ENCODE results near the gene DBF4B. TPM values are rescaled to one million over a fixed set of nuclear protein-coding genes. Genes with fewer than 3 reads are reported as not detected.

Gene DBF4B
- total and polyA plus RNA-seq, 12 donors: 2.2 to 8.0 (median 4.0) TPM

DNA sequence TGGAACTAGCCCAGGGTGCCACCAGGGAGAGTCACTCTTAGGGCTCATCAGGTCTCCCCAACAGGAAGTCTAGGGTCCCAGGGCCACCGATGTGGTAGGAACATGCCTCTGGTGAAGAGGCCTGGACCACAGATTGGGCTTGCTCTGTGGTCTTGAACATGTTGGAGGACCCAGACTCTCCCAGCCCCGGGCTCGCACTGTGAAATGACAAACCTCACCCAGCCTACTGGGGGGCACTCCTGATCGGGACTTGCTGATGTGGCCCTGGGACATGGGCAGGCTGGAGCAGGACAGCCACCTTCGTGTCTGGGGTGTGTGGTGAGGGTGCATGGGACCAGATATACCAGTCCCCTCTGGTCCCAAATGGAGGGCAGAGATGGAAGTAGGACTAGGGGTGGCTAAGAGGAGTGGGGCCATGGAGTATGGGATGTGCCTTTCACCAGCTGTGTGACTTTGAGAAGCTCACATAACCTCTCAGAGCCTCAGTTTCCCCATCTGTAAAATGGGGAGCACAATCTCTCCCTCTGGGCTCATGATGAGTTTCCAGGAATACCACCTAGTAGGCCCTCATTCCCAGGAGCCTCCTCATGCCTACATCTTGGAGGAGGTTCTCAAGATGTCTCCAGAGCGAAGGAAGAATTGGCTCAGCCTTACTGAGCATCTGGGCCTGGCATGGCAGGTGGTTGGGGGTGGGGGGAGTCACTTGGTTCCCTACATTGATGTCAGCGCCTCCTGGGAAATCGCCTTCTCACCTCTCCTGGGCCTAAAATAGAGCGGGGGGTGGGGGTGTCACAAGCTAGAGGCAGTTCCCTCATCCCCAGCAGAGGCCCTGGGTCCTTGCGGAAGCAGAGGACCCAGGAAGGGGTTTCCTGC is 48.8 kb downstream of the DBF4B start:
- WGBS, 2 donors: 71 to 74% methylated on average over 10 of the region's 10 CpGs

DNA sequence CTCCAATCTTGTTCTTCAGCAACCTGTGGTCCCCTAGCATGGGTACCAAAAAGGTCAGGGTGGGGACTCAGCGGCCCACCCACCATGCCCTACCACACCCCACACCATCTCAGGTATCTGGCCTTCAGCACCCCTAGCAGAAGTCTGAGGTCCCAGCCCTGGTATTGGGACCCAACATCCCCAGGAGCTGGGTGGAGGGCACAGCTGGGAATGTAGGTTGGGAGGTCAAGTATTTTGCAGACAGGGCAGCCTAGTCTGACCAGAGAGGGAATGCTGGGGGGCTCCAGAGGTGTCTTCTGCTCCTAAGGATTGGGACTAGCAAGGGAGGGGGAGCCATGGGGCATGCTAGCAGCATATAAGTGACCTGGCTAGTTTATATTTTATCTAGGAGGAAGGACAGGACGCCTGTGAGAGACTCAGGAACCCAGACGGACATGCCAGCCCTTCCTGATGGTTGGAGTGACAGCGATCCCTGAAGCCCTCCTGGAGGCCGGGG is 49.5 kb downstream of the DBF4B start:
- peak overlapping the region in 2 of 10 donors; percentile 37 to 69 for H3K27ac ChIP-seq
- peak in 4 of 8 donors; percentile 8 to 31 (median 10) for ATAC-seq

More for the DNA sequence above, 48.8 kb downstream of the DBF4B start:
- Histone ChIP-seq H3K36me3 (no peaks in the 10 kb centered on the region), H3K9me3 (no peaks in the 10 kb centered on the region), H3K27ac (peak overlapping the region in 2 of 10 donors; percentile 37 to 69), H3K4me3 (no peak overlapping the region), H3K4me1 (peaks cover 4 to 22% (median 14%) of the 10 kb centered on the region in 9 donors), H3K27me3 (peaks cover 0 to 48% (median 33%) of the 10 kb centered on the region in 7 donors)
- TF ChIP-seq, protein P1, sequence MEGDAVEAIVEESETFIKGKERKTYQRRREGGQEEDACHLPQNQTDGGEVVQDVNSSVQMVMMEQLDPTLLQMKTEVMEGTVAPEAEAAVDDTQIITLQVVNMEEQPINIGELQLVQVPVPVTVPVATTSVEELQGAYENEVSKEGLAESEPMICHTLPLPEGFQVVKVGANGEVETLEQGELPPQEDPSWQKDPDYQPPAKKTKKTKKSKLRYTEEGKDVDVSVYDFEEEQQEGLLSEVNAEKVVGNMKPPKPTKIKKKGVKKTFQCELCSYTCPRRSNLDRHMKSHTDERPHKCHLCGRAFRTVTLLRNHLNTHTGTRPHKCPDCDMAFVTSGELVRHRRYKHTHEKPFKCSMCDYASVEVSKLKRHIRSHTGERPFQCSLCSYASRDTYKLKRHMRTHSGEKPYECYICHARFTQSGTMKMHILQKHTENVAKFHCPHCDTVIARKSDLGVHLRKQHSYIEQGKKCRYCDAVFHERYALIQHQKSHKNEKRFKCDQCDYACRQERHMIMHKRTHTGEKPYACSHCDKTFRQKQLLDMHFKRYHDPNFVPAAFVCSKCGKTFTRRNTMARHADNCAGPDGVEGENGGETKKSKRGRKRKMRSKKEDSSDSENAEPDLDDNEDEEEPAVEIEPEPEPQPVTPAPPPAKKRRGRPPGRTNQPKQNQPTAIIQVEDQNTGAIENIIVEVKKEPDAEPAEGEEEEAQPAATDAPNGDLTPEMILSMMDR (IDR thresholded peaks at IDR 0.05): no peak
- ATAC-seq: peak; percentile 36 to 72 (median 44)
- intact Hi-C loops (cut with DNase I): no loop called here
- DNase-seq: peak; percentile 40 to 48

DNA sequence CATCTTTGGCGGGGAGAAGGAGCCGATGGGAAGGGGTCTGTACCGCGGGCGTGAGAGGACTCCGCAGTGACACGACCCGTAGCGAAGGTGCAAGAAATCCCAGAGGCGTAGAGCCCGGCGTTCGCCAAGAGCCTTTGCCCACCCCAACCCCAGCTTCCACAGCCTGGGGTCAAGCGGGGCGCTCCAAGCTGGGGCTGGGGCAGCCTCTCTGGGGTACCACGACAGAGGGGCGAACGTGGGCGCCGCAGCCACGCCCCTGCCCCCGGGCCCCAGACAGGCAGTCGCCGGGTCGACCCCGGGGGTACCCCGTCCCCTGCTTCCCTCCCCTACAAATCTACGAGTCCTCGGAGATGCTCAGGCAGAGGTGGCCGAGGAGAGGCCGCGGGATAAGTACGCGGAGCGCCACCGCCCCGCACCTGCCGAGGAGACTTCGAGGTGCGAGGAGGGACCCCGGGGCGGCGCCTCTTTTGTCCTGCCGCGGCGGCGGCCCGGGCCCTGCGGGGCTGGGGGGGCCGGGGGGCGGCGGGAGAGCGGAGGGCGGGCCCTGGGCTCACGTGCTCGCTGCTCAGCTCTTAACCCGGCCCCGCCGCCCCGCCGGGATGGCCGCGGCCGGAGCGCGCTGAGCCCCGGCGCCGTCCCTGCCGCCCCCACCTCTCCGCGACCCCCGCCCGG is 50.1 kb downstream of the DBF4B start, which contains the start of gene ADAM11:
Gene ADAM11 (plus strand): TSS at position 575 of the 672 bp plus-strand sequence. CDS start 212 bp downstream, outside the sequence.
- peaks cover 4 to 22% (median 14%) of the 10 kb centered on the region in 9 donors for H3K4me1 ChIP-seq
- WGBS, 2 donors: 4 to 5% methylated on average over 52 to 72 of the region's 74 CpGs
- no peaks in the 10 kb centered on the region for H3K9me3 ChIP-seq
- H3K36me3 ChIP-seq: no peaks in the 10 kb centered on the region
- intact Hi-C loops (cut with DNase I): no loop called here
- H3K4me3 ChIP-seq: peak within 1 kb of the TSS; percentile 18 to 67 (median 46)
- H3K27me3 ChIP-seq: peaks cover 0 to 49% (median 33%) of the 10 kb centered on the region in 7 donors
- TF ChIP-seq, protein P1 (IDR thresholded peaks at IDR 0.05): no peak
- peak within 1 kb of the TSS in 2 of 10 donors; percentile 37 to 69 for H3K27ac ChIP-seq
- no peak for DNase-seq
- peak in 5 of 8 donors; percentile 8 to 50 (median 16) for ATAC-seq

More for the DNA sequence above, 49.5 kb downstream of the DBF4B start:
- 36 to 48% methylated on average over 5 of the region's 5 CpGs for WGBS, 2 donors
- DNase-seq: no peak
- intact Hi-C loops (cut with DNase I): no loop called here
- Histone ChIP-seq H3K36me3 (no peaks in the 10 kb centered on the region), H3K4me1 (peaks cover 4 to 22% (median 14%) of the 10 kb centered on the region in 9 donors), H3K4me3 (peak overlapping the region in 3 of 10 donors; percentile 39 to 67 (median 55)), H3K27me3 (peaks cover 0 to 49% (median 33%) of the 10 kb centered on the region in 7 donors), H3K9me3 (no peaks in the 10 kb centered on the region)
- TF ChIP-seq, protein P1 (IDR thresholded peaks at IDR 0.05): no peak

Measured in heart right ventricle (tissue), 16 donors.